DOHH2 (cell line): ENCODE measurements around the gene PACS2.

Experiments
- H3F3A ChIP-seq: fragments of 200-600 bp; sonication (generic), shearing (Covaris generic); 2 replicates; pipeline ENCODE4 v1.6.0; 2016; ENCODE audit warnings: antibody characterized with exemption, mild to moderate bottlenecking; ENCODE audit not compliant: control insufficient read depth, insufficient read depth
- H3K27ac ChIP-seq: fragments of 200-600 bp; sonication (generic); 2 replicates; pipeline ENCODE4 v1.5.1; 2014; ENCODE audit warnings: low read depth, mild to moderate bottlenecking, low read length, moderate library complexity
- H3K27me3 ChIP-seq: fragments of 200-600 bp; sonication (generic); 2 replicates; pipeline ENCODE4 v1.6.1; 2014; ENCODE audit warnings: mild to moderate bottlenecking, low read length, mixed read lengths; ENCODE audit not compliant: control insufficient read depth
- H3K36me3 ChIP-seq: fragments of 200-600 bp; sonication (generic); 2 replicates; pipeline ENCODE4 v1.6.1; 2014; ENCODE audit warnings: mild to moderate bottlenecking, low read length, moderate library complexity, mixed read lengths; ENCODE audit not compliant: control insufficient read depth
- H3K4me1 ChIP-seq: fragments of 200-600 bp; sonication (generic); 2 replicates; pipeline ENCODE4 v1.6.1; 2014; ENCODE audit warnings: mild to moderate bottlenecking, low read length, mixed read lengths; ENCODE audit not compliant: control insufficient read depth
- H3K4me2 ChIP-seq: fragments of 200-600 bp; sonication (generic); 2 replicates; pipeline ENCODE4 v1.6.0; 2014; ENCODE audit warnings: mild to moderate bottlenecking, low read length, moderate library complexity
- H3K4me3 ChIP-seq: fragments of 200-600 bp; sonication (generic); 2 replicates; pipeline ENCODE4 v1.5.1; 2014; ENCODE audit warnings: mild to moderate bottlenecking, low read length, mixed read lengths
- H3K79me2 ChIP-seq: fragments of 200-600 bp; sonication (generic); 2 replicates; pipeline ENCODE4 v1.6.1; 2014; ENCODE audit warnings: mild to moderate bottlenecking, low read length, mixed read lengths; ENCODE audit not compliant: control insufficient read depth
- H3K9me2 ChIP-seq: fragments of 200-600 bp; sonication (generic); replicated peaks from 2 replicates; pipeline ENCODE4 v1.6.1; 2014; ENCODE audit warnings: mild to moderate bottlenecking, low read length, mixed read lengths; ENCODE audit not compliant: control insufficient read depth
- H3K9me3 ChIP-seq: fragments of 200-600 bp; sonication (generic); 2 replicates; pipeline ENCODE4 v1.6.1; 2014; ENCODE audit warnings: antibody characterized with exemption, low read length, mixed read lengths; ENCODE audit not compliant: control insufficient read depth, insufficient read depth
- H4K20me1 ChIP-seq: fragments of 200-600 bp; sonication (generic); 2 replicates; pipeline ENCODE4 v1.6.0; 2014; ENCODE audit warnings: low read depth, mild to moderate bottlenecking, antibody characterized with exemption, low read length, moderate library complexity; ENCODE audit not compliant: control insufficient read depth, insufficient read depth
- CTCF ChIP-seq: fragments of 200-600 bp; sonication (generic); IDR thresholded peaks from one replicate; pipeline ENCODE4 v1.5.1; 2014; ENCODE audit warnings: antibody characterized with exemption, mild to moderate bottlenecking, low read depth, low read length; ENCODE audit not compliant: poor library complexity, severe bottlenecking
- EZH2phosphoT487 ChIP-seq: fragments of 200-600 bp; sonication (generic); IDR thresholded peaks from 2 replicates; pipeline ENCODE4 v1.6.1; 2017; ENCODE audit warnings: borderline replicate concordance, mild to moderate bottlenecking, antibody characterized with exemption, low read length, moderate library complexity, mixed read lengths

Gene PACS2

DNA sequence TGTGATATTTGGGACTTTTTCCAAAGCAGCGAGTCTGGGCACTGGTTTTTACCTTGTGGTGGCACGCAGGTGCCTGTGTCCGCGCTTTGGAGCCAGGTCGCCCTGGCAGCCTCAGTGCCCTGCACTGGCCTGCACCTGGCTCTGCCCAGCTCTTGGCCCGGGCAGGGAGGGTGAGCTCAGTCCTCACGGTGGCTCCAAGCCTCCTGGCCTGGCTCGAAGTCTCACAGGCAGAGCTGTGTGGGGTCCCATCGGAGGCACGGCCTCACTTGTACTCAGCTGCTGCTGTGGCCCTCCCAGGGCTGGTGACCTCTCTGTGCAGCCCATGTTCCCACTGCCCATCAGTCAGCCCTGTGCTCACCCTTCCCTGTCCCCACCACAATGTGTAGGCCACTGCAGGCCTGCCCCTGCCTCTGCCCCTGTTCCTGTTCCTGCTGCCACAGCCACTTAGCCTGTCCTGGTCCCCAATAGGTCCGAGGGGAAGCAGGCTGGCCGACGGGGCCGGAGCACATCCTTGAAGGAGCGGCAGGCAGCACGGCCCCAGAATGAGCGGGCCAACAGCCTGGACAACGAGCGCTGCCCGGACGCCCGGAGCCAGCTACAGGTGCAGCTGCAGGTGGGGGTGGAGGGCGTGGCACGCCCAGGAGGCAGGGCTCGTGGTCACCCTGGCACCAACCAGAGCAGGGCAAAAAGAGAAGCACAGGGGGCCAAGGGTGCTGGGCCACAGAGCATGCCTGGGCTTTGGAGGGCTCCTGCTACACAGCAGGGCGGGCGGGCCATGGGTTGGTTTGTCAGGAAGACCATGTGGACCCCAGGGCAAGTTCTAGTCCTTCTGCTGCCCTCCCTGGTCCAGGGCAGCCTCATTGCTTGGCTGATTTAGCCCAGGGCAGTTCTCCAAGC, 67.1 kb downstream of the PACS2 start:
- H3K36me3 ChIP-seq: no peaks in the 10 kb centered on the region

DNA sequence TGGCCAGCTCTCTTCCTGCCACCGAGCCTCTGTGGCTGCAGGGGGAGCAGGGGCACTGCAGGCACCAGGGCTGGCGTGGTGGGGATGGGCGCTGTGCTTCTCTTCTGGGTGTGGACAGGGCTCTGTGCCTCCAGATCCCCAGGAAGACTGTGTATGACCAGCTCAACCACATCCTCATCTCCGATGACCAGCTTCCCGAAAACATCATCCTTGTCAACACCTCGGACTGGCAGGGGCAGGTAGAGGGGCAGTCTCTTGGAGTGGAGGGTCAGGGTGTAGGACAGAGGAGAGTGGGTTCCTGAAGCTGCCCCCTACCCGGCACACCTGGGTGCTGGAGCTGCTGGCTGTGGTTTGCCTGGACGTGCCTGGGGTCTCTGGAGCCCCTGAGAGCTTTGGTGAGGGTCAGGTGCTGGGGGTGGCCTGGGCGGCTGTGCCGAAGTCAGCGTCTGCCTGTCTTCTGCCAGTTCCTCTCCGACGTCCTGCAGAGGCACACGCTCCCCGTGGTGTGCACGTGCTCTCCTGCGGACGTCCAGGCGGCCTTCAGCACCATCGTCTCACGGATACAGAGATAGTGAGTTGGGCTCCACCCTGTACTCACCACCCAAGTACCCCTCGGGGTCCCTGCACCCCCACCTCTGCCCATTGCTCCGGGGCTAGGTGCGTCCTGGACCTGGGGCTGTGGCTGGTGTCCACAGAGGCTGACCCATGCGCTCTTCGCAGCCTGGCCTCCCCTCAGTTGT, 68.0 kb downstream of the PACS2 start:
- Histone ChIP-seq H3K79me2 (no peaks in the 10 kb centered on the region), H3K9me3 (no peaks in the 10 kb centered on the region), H3F3A (no peaks in the 10 kb centered on the region), H3K36me3 (no peaks in the 10 kb centered on the region), H3K4me2 (no peak overlapping the region), H3K27ac (no peak overlapping the region), H3K9me2 (no peaks in the 10 kb centered on the region), H3K27me3 (no peaks in the 10 kb centered on the region), H3K4me1 (no peaks in the 10 kb centered on the region), H3K4me3 (no peak overlapping the region), H4K20me1 (no peaks in the 10 kb centered on the region)
- no peak for TF ChIP-seq EZH2phosphoT487

More for the DNA sequence above, 67.1 kb downstream of the PACS2 start:
- no peak for TF ChIP-seq EZH2phosphoT487
- TF ChIP-seq CTCF: no peak
- Histone ChIP-seq H3K9me2 (no peaks in the 10 kb centered on the region), H3K9me3 (no peaks in the 10 kb centered on the region), H3K27ac (no peak overlapping the region), H3K4me2 (no peak overlapping the region), H3K27me3 (no peaks in the 10 kb centered on the region), H3F3A (no peaks in the 10 kb centered on the region), H3K4me3 (no peak overlapping the region), H4K20me1 (no peaks in the 10 kb centered on the region), H3K4me1 (no peaks in the 10 kb centered on the region), H3K79me2 (no peaks in the 10 kb centered on the region)

DNA sequence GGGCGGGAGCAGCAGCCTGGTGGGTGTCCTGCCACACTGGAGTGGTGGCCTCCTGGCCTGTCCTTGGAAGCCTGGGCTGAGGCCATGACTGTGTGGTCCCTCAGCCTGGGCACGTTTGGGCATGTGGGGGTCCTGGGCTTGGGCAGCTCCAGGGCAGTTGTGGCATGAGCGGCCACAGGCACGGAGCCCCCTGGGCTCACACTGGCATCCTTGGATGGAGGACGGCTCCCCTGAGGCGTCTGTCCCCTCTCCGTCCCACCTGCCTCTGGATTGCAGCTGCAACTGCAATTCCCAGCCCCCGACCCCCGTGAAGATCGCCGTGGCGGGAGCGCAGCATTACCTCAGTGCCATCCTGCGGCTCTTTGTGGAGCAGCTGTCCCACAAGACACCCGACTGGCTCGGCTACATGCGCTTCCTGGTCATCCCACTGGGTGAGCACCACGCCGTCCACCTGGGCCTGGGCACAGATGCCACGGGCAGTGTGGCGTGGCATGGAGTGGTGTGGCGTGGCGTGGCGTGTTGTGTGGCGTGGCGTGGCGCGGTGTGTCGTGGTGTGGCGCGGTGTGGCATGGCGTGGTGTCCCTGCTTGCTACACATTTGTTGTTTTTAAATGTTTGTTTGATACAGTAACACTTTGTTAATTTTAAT, 68.7 kb downstream of the PACS2 start:
- no peak overlapping the region for H3K4me2 ChIP-seq
- H3F3A ChIP-seq: no peaks in the 10 kb centered on the region
- H3K9me3 ChIP-seq: no peaks in the 10 kb centered on the region
- H3K79me2 ChIP-seq: no peaks in the 10 kb centered on the region
- H3K4me1 ChIP-seq: no peaks in the 10 kb centered on the region
- no peaks in the 10 kb centered on the region for H4K20me1 ChIP-seq
- H3K36me3 ChIP-seq: no peaks in the 10 kb centered on the region
- TF ChIP-seq CTCF (no peak), EZH2phosphoT487 (no peak)
- H3K4me3 ChIP-seq: no peak overlapping the region
- no peak overlapping the region for H3K27ac ChIP-seq
- no peaks in the 10 kb centered on the region for H3K27me3 ChIP-seq
- H3K9me2 ChIP-seq: no peaks in the 10 kb centered on the region
